HG02885 (cell line): Measurements from ENCODE around the gene CCL23.
"Not testable (repeated sequence)": the region's sequence is repeated elsewhere in the genome, so short reads cannot be mapped to it uniquely, and the experiment has no call there.

Experiments used
- ATAC-seq: cut with Tn5 transposase; IDR thresholded peaks from one replicate; pipeline ENCODE4 v1.9.1; 2021; ENCODE audit warnings: mild to moderate bottlenecking; ENCODE audit not compliant: unreplicated experiment, poor library complexity

CCL23 gene

GRCh38 chr17:36008998-36009665, 8.6 kb downstream of the CCL23 start:
- no peak for ATAC-seq

GRCh38 chr17:36004594-36005108, 13.1 kb downstream of the CCL23 start:
- no peak for ATAC-seq

GRCh38 chr17:36002631-36003030, 15.1 kb downstream of the CCL23 start:
- ATAC-seq: no peak

- ATAC-seq: no peak
These were observed 15.7 kb downstream of the CCL23 start for GRCh38 chr17:36001862-36002603.

- ATAC-seq: no peak
These were observed 16.5 kb downstream of the CCL23 start, which contains the start of gene CCL15 for GRCh38 chr17:36001110-36001771. CCL15 (minus strand) TSS chr17:36001553; CDS start chr17:36001492, 61 bp downstream.

- ATAC-seq: no peak
These were observed 17.1 kb downstream of the CCL23 start for GRCh38 chr17:36000732-36001109.

- no peak for ATAC-seq
These were observed 19.0 kb downstream of the CCL23 start for GRCh38 chr17:35998756-35999155.

- ATAC-seq: no peak
These were observed 19.7 kb downstream of the CCL23 start for GRCh38 chr17:35998018-35998545.

GRCh38 chr17:35995346-35995745, 22.4 kb downstream of the CCL23 start:
- not testable (repeated sequence) for ATAC-seq

- ATAC-seq: no peak
These were observed 26.7 kb downstream of the CCL23 start for GRCh38 chr17:35991075-35991474.

- ATAC-seq: no peak
These were observed 29.6 kb downstream of the CCL23 start for GRCh38 chr17:35988164-35988563.

GRCh38 chr17:35986643-35987042, 31.1 kb downstream of the CCL23 start, which contains the start of gene CCL14:
CCL14 (minus strand) TSS chr17:35986729; CDS start chr17:35986649, 80 bp downstream.
- no peak for ATAC-seq

- no peak for ATAC-seq
These were observed 33.6 kb downstream of the CCL23 start for GRCh38 chr17:35984140-35984539.

GRCh38 chr17:35982409-35983191, 35.2 kb downstream of the CCL23 start:
- ATAC-seq: no peak

- ATAC-seq: no peak
These were observed 35.9 kb downstream of the CCL23 start for GRCh38 chr17:35981908-35982330.

- ATAC-seq: no peak
These were observed 36.5 kb downstream of the CCL23 start, which contains the start of gene CCL16 for GRCh38 chr17:35981246-35981645. CCL16 (minus strand) TSS chr17:35981497; CDS start chr17:35981420, 77 bp downstream.

GRCh38 chr17:35978346-35978745, 39.4 kb downstream of the CCL23 start:
- no peak for ATAC-seq

- no peak for ATAC-seq
These were observed 40.3 kb downstream of the CCL23 start for GRCh38 chr17:35977509-35977908.

- no peak for ATAC-seq
These were observed 44.2 kb downstream of the CCL23 start for GRCh38 chr17:35973333-35974260.
